B cell (primary cell): ENCODE data around the gene PPP1R14B. TPM values are rescaled to one million over a fixed set of nuclear protein-coding genes. Genes with fewer than 3 reads are reported as not detected.

Experiments used
- ATAC-seq: fragments of 200-7000 bp; cut with Tn5 transposase; one replicate; pipeline ENCODE4 v1.10.0; 2021; ENCODE audit warnings: low read depth, mild to moderate bottlenecking, moderate number of reproducible peaks, moderate library complexity
- CTCF ChIA-PET: fragments of 350-600 bp; sonication (Branson Sonifier 250); formaldehyde crosslinking; loops from one replicate; lab custom pipeline; 2021; ENCODE audit warnings: antibody characterized with exemption, inconsistent platforms; lab: Charles Lee
- POLR2A ChIA-PET: fragments of 350-600 bp; sonication (Branson Sonifier 250); formaldehyde crosslinking; loops from one replicate; lab custom pipeline; 2021; ENCODE audit warnings: antibody characterized with exemption; lab: Charles Lee
- DNase-seq: peaks from one replicate; pipeline ENCODE4 v3.0.0; 2013
- H2AFZ ChIP-seq: 2 replicates; pipeline ENCODE4 v1.6.1; 2012; ENCODE audit warnings: mild to moderate bottlenecking, low read depth, low read length; ENCODE audit not compliant: insufficient read depth, poor library complexity, severe bottlenecking
- H3K27ac ChIP-seq, 2 donors: 1 replicate in 1 of 2; 2 replicates in 1 of 2; pipeline ENCODE4 v1.5.1; 2012 to 2013; ENCODE audit warnings: low read length in 2 of 2, mild to moderate bottlenecking in 2 of 2, moderate library complexity in 1 of 2
- H3K27me3 ChIP-seq, 4 experiments: fragments of 200-600 bp in 1 of 4; sonication (generic) in 1 of 4; replicated peaks in 1 of 4; 1 replicate in 2 of 4; 2 replicates in 2 of 4; pipeline versions ENCODE4 v1.6.1 to v1.7.0; 2013 to 2016; ENCODE audit warnings: low read length in 3 of 4, mild to moderate bottlenecking in 2 of 4, mixed read lengths in 1 of 4, moderate library complexity in 1 of 4; ENCODE audit not compliant: insufficient read depth in 4 of 4, control insufficient read depth in 3 of 4; ENCODE audit errors: control extremely low read depth in 1 of 4
- H3K36me3 ChIP-seq, 2 experiments: replicated peaks in 1 of 2; 1 replicate in 1 of 2; 2 replicates in 1 of 2; pipeline versions ENCODE4 v1.6.1 to v1.7.1; 2013; ENCODE audit warnings: low read length in 1 of 2; ENCODE audit not compliant: insufficient read depth in 2 of 2, control insufficient read depth in 1 of 2; ENCODE audit errors: control extremely low read depth in 1 of 2, extremely low read depth in 1 of 2
- H3K4me1 ChIP-seq, 2 donors: fragments of 200-600 bp in 1 of 2; sonication (generic) in 1 of 2; 1 replicate in 1 of 2; 2 replicates in 1 of 2; pipeline versions ENCODE4 v1.5.1 to v1.6.1; 2013 to 2017; ENCODE audit warnings: low read length in 2 of 2; ENCODE audit not compliant: control insufficient read depth in 2 of 2, insufficient read depth in 2 of 2
- H3K4me2 ChIP-seq: replicated peaks from 2 replicates; pipeline ENCODE3; 2012; ENCODE audit warnings: mild to moderate bottlenecking, low read depth, low read length; ENCODE audit not compliant: poor library complexity, severe bottlenecking
- H3K4me3 ChIP-seq, 5 experiments: fragments of 200-600 bp in 1 of 5; sonication (generic) in 1 of 5; 1 replicate in 3 of 5; 2 replicates in 2 of 5; pipeline versions ENCODE4 v1.5.1 to v1.7.0; 2011 to 2016; ENCODE audit warnings: low read length in 4 of 5, mild to moderate bottlenecking in 4 of 5, low read depth in 2 of 5, control low read depth in 1 of 5, moderate library complexity in 1 of 5; ENCODE audit not compliant: insufficient read depth in 1 of 5; ENCODE audit errors: control extremely low read depth in 1 of 5, extremely low read depth in 1 of 5
- H3K79me2 ChIP-seq: fragments of 200-600 bp; sonication (generic); one replicate; pipeline ENCODE4 v1.6.0; 2016; ENCODE audit warnings: low read length; ENCODE audit not compliant: control insufficient read depth, insufficient read depth
- H3K9ac ChIP-seq: fragments of 200-600 bp; sonication (generic); 2 replicates; pipeline ENCODE4 v1.6.1; 2017; ENCODE audit warnings: mild to moderate bottlenecking, low read length, moderate library complexity
- H3K9me3 ChIP-seq, 3 donors: one replicate each; pipeline versions ENCODE4 v1.6.1 to v1.7.1; 2013; ENCODE audit warnings: low read length in 2 of 3; ENCODE audit not compliant: control insufficient read depth in 2 of 3, insufficient read depth in 1 of 3; ENCODE audit errors: control extremely low read depth in 1 of 3
- H4K20me1 ChIP-seq: 2 replicates; pipeline ENCODE4 v1.6.0; 2012; ENCODE audit warnings: mild to moderate bottlenecking, low read length; ENCODE audit not compliant: insufficient read depth, control insufficient read depth, poor library complexity, severe bottlenecking
- H3K27ac Mint-ChIP-seq: one replicate; pipeline ENCODE4 v1.8.0; 2021; ENCODE audit warnings: mixed read lengths
- H3K27me3 Mint-ChIP-seq: one replicate; pipeline ENCODE4 v1.8.0; 2021; ENCODE audit warnings: mixed read lengths
- H3K4me1 Mint-ChIP-seq: one replicate; pipeline ENCODE4 v1.8.0; 2021; ENCODE audit warnings: mixed read lengths
- H3K4me3 Mint-ChIP-seq: one replicate; pipeline ENCODE4 v1.8.0; 2021; ENCODE audit warnings: mixed read lengths
- H3K9me3 Mint-ChIP-seq: one replicate; pipeline ENCODE4 v1.8.0; 2022; ENCODE audit warnings: mixed read lengths; ENCODE audit not compliant: insufficient read depth
- EZH2 ChIP-seq: IDR thresholded peaks from 2 replicates; pipeline ENCODE4 v1.6.1; 2012; ENCODE audit warnings: borderline replicate concordance, low read depth, mild to moderate bottlenecking, moderate library complexity, low read length; ENCODE audit not compliant: insufficient read depth, poor library complexity, severe bottlenecking
- WGBS: methylation state at CpG from one replicate; pipeline ENCODE4 v1.1.5; 2013; ENCODE audit warnings: missing lambda C conversion rate; ENCODE audit not compliant: insufficient coverage; 5-methylcytosine and 5-hydroxymethylcytosine counted together
- intact Hi-C: fragments of 100-400 bp; cut with micrococcal nuclease; formaldehyde crosslinking; loops from one replicate; pipeline ENCODE4 v1.10.0; 2022
- polyA plus RNA-seq: library from polyadenylated mRNA; depleted of rRNA; stranded (reverse); fragments of >200 nt; gene quantifications from 2 replicates; pipeline ENCODE4 v1.2.3, GENCODE V29; 2012
- total RNA-seq, 2 donors: library from RNA; stranded (reverse); fragments of 120-200 nt in 1 of 2; gene quantifications; 1 replicate in 1 of 2; 2 replicates in 1 of 2; pipeline versions ENCODE4 v1.2.3 to v1.2.4, GENCODE V29; 2013 to 2022
- TF ChIP-seq, protein P1 (sequence below): fragments of 200-600 bp; IDR thresholded peaks from one replicate; pipeline ENCODE4 v1.8.0; 2022; ENCODE audit warnings: antibody characterized with exemption, mild to moderate bottlenecking

PPP1R14B gene
- total and polyA plus RNA-seq, 2 donors (not counting 1 experiment from before 2014, with no cell fraction given): 41.2 to 51.0 TPM

- DNase-seq (no peak), ATAC-seq (no peak)
- H3K36me3 ChIP-seq: no peaks in the 10 kb centered on the region
- no peak for TF ChIP-seq EZH2
- TF ChIP-seq, protein P1, sequence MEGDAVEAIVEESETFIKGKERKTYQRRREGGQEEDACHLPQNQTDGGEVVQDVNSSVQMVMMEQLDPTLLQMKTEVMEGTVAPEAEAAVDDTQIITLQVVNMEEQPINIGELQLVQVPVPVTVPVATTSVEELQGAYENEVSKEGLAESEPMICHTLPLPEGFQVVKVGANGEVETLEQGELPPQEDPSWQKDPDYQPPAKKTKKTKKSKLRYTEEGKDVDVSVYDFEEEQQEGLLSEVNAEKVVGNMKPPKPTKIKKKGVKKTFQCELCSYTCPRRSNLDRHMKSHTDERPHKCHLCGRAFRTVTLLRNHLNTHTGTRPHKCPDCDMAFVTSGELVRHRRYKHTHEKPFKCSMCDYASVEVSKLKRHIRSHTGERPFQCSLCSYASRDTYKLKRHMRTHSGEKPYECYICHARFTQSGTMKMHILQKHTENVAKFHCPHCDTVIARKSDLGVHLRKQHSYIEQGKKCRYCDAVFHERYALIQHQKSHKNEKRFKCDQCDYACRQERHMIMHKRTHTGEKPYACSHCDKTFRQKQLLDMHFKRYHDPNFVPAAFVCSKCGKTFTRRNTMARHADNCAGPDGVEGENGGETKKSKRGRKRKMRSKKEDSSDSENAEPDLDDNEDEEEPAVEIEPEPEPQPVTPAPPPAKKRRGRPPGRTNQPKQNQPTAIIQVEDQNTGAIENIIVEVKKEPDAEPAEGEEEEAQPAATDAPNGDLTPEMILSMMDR: no peak
- H3K4me3 ChIP-seq: no peak overlapping the region
- ChIA-PET POLR2A (no interaction called here), CTCF (interaction anchor here (2.1 to 6.8 kb wide), 3 partner anchors 14 to 84 kb away, joined by 5 to 47 read pairs (median 8); partner anchors contain the start of gene CATSPERZ)
- Mint-ChIP-seq H3K4me1 (peaks cover 23% of the 10 kb centered on the region), H3K9me3 (no peaks in the 10 kb centered on the region), H3K27ac (no peak overlapping the region), H3K27me3 (peaks cover 13% of the 10 kb centered on the region), H3K4me3 (no peak overlapping the region)
- intact Hi-C loops: no loop called here
- peaks cover 21% of the 10 kb centered on the region for H3K79me2 ChIP-seq
- 90% methylated on average over 8 of the region's 9 CpGs for WGBS
- peaks cover 0 to 25% (median 15%) of the 10 kb centered on the region in 4 experiments for H3K27me3 ChIP-seq
- peaks cover 32% of the 10 kb centered on the region for H4K20me1 ChIP-seq
- peaks cover 26 to 34% of the 10 kb centered on the region in 2 donors for H3K4me1 ChIP-seq
- H2AFZ ChIP-seq: no peak overlapping the region
- peaks cover 0 to 11% (median 0%) of the 10 kb centered on the region in 3 donors for H3K9me3 ChIP-seq
- H3K4me2 ChIP-seq: no peak overlapping the region
- no peak overlapping the region for H3K9ac ChIP-seq
- H3K27ac ChIP-seq: no peak overlapping the region
Measured at GRCh38 chr11:64288353-64288750, 41.6 kb upstream of the PPP1R14B start.

DNA sequence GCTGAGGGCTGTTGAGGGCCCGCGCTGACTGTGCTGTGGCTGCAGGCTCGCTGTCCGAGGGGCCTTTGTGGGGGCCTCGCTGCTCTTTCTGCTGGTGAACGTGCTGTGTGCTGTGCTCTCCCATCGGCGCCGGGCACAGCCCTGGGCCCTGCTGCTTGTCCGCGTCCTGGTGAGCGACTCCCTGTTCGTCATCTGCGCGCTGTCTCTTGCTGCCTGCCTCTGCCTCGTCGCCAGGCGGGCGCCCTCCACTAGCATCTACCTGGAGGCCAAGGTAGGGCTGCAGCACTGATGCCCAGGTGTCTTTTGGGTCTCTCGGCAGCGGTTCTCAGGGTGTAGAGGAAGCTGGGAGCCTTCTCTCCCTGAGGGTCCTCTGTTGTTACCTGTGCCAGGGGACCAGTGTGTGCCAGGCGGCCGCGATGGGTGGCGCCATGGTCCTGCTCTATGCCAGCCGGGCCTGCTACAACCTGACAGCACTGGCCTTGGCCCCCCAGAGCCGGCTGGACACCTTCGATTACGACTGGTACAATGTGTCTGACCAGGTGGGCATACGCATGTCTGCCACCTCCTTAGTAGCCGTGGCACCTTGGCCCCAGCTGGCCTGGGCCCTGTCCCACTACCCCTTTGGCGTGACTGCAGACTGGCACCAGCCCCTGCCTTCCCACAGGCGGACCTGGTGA, 41.1 kb upstream of the PPP1R14B start:
- ATAC-seq: no peak
- H4K20me1 ChIP-seq: peaks cover 27% of the 10 kb centered on the region
- Mint-ChIP-seq H3K9me3 (no peaks in the 10 kb centered on the region), H3K4me1 (peaks cover 26% of the 10 kb centered on the region), H3K4me3 (peak overlapping the region; percentile 29), H3K27me3 (peaks cover 9% of the 10 kb centered on the region), H3K27ac (no peak overlapping the region)
- no peak overlapping the region for H3K9ac ChIP-seq
- POLR2A ChIA-PET: interaction anchor here (0.6 kb wide), 1 partner anchor 22 kb away, joined by 5 read pairs; no protein-coding TSS in a partner anchor
- H2AFZ ChIP-seq: no peak overlapping the region
- TF ChIP-seq EZH2: no peak
- TF ChIP-seq, protein P1: no peak
- peaks cover 26% of the 10 kb centered on the region for H3K79me2 ChIP-seq
- no peak overlapping the region for H3K4me3 ChIP-seq
- peaks cover 0 to 20% (median 11%) of the 10 kb centered on the region in 4 experiments for H3K27me3 ChIP-seq
- intact Hi-C loops: no loop called here
- DNase-seq: no peak
- no peak overlapping the region for H3K4me2 ChIP-seq
- H3K36me3 ChIP-seq: no peaks in the 10 kb centered on the region
- CTCF ChIA-PET: interaction anchor here (2.1 to 6.8 kb wide), 3 partner anchors 15 to 83 kb away, joined by 5 to 47 read pairs (median 8); partner anchors contain the start of gene CATSPERZ
- WGBS: 97% methylated on average over 33 of the region's 33 CpGs
- no peak overlapping the region for H3K27ac ChIP-seq
- H3K9me3 ChIP-seq: peaks cover 0 to 11% (median 0%) of the 10 kb centered on the region in 3 donors
- peaks cover 27 to 29% of the 10 kb centered on the region in 2 donors for H3K4me1 ChIP-seq
